Measurements from ENCODE around the gene ADGRL4.

GRCh38 chr1:79037085-79037484 is 30.6 kb upstream of the ADGRL4 start:
- TF ChIP-seq CTCF (IDR thresholded peaks at IDR 0.05; ENCODE audit: insufficient read depth, low read length) (no peak), POLR2AphosphoS5 (IDR thresholded peaks at IDR 0.05; ENCODE audit: low read depth) (no peak), SPI1 (IDR thresholded peaks at IDR 0.05; ENCODE audit: borderline replicate concordance, low read depth) (no peak), REST (IDR thresholded peaks at IDR 0.05; ENCODE audit: insufficient replicate concordance, low read depth) (no peak), GABPA (IDR thresholded peaks at IDR 0.05; ENCODE audit: low read depth) (no peak)
